A549 (cell line): ENCODE data around the gene OTOG. TPM values are rescaled to one million over a fixed set of nuclear protein-coding genes. Genes with fewer than 3 reads are reported as not detected.

Source experiments
- ATAC-seq, 2 experiments: fragments of 200-7000 bp in 1 of 2; fragments of >200 bp in 1 of 2; cut with Nextera tagmentation in 1 of 2; cut with Tn5 transposase in 1 of 2; 3 replicates each; pipeline versions ENCODE4 v1.8.0 to v1.9.1; 2018 to 2020; ENCODE audit warnings: mild to moderate bottlenecking in 1 of 2, moderate library complexity in 1 of 2
- CTCF ChIA-PET: fragments of 300-600 bp; sonication (Branson Sonifier 250); formaldehyde crosslinking; extraction: SDS; loops from one replicate; lab custom pipeline; 2021; ENCODE audit warnings: antibody characterized with exemption, inconsistent platforms; lab: Yijun Ruan, JAX
- POLR2A ChIA-PET: fragments of 350-600 bp; formaldehyde crosslinking; extraction: SDS; loops from one replicate; lab custom pipeline; 2021; ENCODE audit warnings: antibody characterized with exemption, inconsistent platforms; lab: Yijun Ruan, JAX
- DNase-seq, 2 experiments: peaks; one replicate each; pipeline versions ENCODE4 v3.0.0 to v3.0.0-alpha.2; 2011 to 2016; ENCODE audit warnings: low read depth in 1 of 2, low spot score in 1 of 2
- FAIRE-seq: peaks from 2 replicates; lab custom pipeline; 2011; peaks lifted over from hg19 to GRCh38; lab: Jason Lieb, UNC
- H3K27ac ChIP-seq, 2 experiments: fragments of >200 bp; sonication (Bioruptor Twin); formaldehyde crosslinking; 3 replicates each; pipeline ENCODE4 v1.5.1; 2016 to 2017
- H3K4me1 ChIP-seq: fragments of >200 bp; sonication (Bioruptor Twin); formaldehyde crosslinking; 3 replicates; pipeline ENCODE4 v1.6.1; 2016
- H3K4me2 ChIP-seq: fragments of >200 bp; sonication (Bioruptor Twin); formaldehyde crosslinking; 3 replicates; pipeline ENCODE4 v1.6.1; 2016
- H3K4me3 ChIP-seq: fragments of >200 bp; sonication (Bioruptor Twin); formaldehyde crosslinking; 3 replicates; pipeline ENCODE4 v1.5.1; 2016
- H3K9me3 ChIP-seq: fragments of >200 bp; sonication (Bioruptor Twin); formaldehyde crosslinking; 3 replicates; pipeline ENCODE4 v1.6.1; 2016
- ATOH8 ChIP-seq: fragments of 250-450 bp; sonication (Bioruptor Pico); IDR thresholded peaks from 2 replicates; pipeline ENCODE4 v1.5.0; 2020; ENCODE audit warnings: low read depth, mild to moderate bottlenecking, moderate library complexity
- BCL3 ChIP-seq: fragments of >200 bp; sonication (Bioruptor Twin); formaldehyde crosslinking; IDR thresholded peaks from 3 replicates; pipeline ENCODE4 v1.6.1; 2016
- BHLHE40 ChIP-seq: IDR thresholded peaks from 2 replicates; pipeline ENCODE4 v1.6.1; 2012; ENCODE audit warnings: low read depth, low read length, inconsistent platforms
- CEBPB ChIP-seq, 2 experiments: fragments of >200 bp in 1 of 2; sonication (Bioruptor Twin) in 1 of 2; formaldehyde crosslinking in 1 of 2; IDR thresholded peaks; 2 replicates each; pipeline ENCODE4 v1.6.1; 2012 to 2016
- CHD4 ChIP-seq: fragments of 200-600 bp; sonication (generic); IDR thresholded peaks from 2 replicates; pipeline ENCODE4 v1.6.1; 2016; ENCODE audit warnings: antibody characterized with exemption, mild to moderate bottlenecking, borderline replicate concordance
- EHF ChIP-seq: fragments of 250-450 bp; sonication (Bioruptor Pico); IDR thresholded peaks from 2 replicates; pipeline ENCODE4 v1.5.0; 2020; ENCODE audit warnings: mild to moderate bottlenecking
- EHMT2 ChIP-seq: fragments of 200-600 bp; sonication (generic); IDR thresholded peaks from 2 replicates; pipeline ENCODE4 v1.6.1; 2016; ENCODE audit warnings: antibody characterized with exemption, low read depth, mild to moderate bottlenecking, moderate library complexity
- FOSL2 ChIP-seq, 2 experiments: fragments of 450-650 bp in 1 of 2; fragments of >200 bp in 1 of 2; sonication (Bioruptor Twin) in 1 of 2; formaldehyde crosslinking; IDR thresholded peaks; 2 replicates each; pipeline versions ENCODE4 v1.5.0 to v1.6.1; 2016 to 2020; ENCODE audit warnings: mild to moderate bottlenecking in 1 of 2, moderate library complexity in 1 of 2
- FOXS1 ChIP-seq: fragments of 250-450 bp; sonication (Bioruptor Pico); IDR thresholded peaks from 2 replicates; pipeline ENCODE4 v1.5.0; 2020; ENCODE audit warnings: mild to moderate bottlenecking, moderate library complexity
- HES2 ChIP-seq: fragments of >200 bp; sonication (Bioruptor Twin); formaldehyde crosslinking; IDR thresholded peaks from 2 replicates; pipeline ENCODE4 v1.6.1; 2016
- HMGXB4 ChIP-seq: fragments of 250-450 bp; sonication (Bioruptor Pico); IDR thresholded peaks from 2 replicates; pipeline ENCODE4 v1.5.0; 2021; ENCODE audit warnings: mild to moderate bottlenecking, moderate library complexity, borderline replicate concordance
- HOXA7 ChIP-seq: fragments of 250-450 bp; sonication (Bioruptor Pico); IDR thresholded peaks from 2 replicates; pipeline ENCODE4 v1.5.0; 2020; ENCODE audit warnings: mild to moderate bottlenecking, moderate library complexity
- HOXB5 ChIP-seq: fragments of 250-450 bp; sonication (Bioruptor Pico); IDR thresholded peaks from 2 replicates; pipeline ENCODE4 v1.5.0; 2020; ENCODE audit warnings: mild to moderate bottlenecking, moderate library complexity
- JUN ChIP-seq, 2 experiments: fragments of >200 bp; sonication (Bioruptor Twin); formaldehyde crosslinking; IDR thresholded peaks; 2 replicates in 1 of 2; 3 replicates in 1 of 2; pipeline ENCODE4 v1.6.1; 2016 to 2017
- MAZ ChIP-seq: fragments of 150-350 bp; IDR thresholded peaks from 2 replicates; pipeline ENCODE4 v1.6.1; 2014; ENCODE audit warnings: antibody characterized with exemption, low read depth, low read length, borderline replicate concordance
- NFE2L2 ChIP-seq: fragments of 150-350 bp; conservative IDR thresholded peaks from 2 replicates; pipeline ENCODE4 v1.6.1; 2014; ENCODE audit warnings: low read length
- NR3C1 ChIP-seq: fragments of >200 bp; sonication (Bioruptor Twin); formaldehyde crosslinking; IDR thresholded peaks from 3 replicates; pipeline ENCODE4 v1.6.1; 2017
- PBX3 ChIP-seq: IDR thresholded peaks from 2 replicates; pipeline ENCODE4 v1.6.1; 2012
- PHF8 ChIP-seq: fragments of 200-600 bp; sonication (generic); IDR thresholded peaks from 2 replicates; pipeline ENCODE4 v1.6.1; 2016; ENCODE audit warnings: low read depth, mild to moderate bottlenecking, antibody characterized with exemption, moderate library complexity, borderline replicate concordance
- POLR2A ChIP-seq: IDR thresholded peaks from 2 replicates; pipeline ENCODE4 v1.6.1; 2012; ENCODE audit warnings: mild to moderate bottlenecking, low read length
- RAD21 ChIP-seq, 2 experiments: fragments of >200 bp in 1 of 2; sonication (Bioruptor Twin) in 1 of 2; formaldehyde crosslinking in 1 of 2; IDR thresholded peaks in 1 of 2; conservative IDR thresholded peaks in 1 of 2; 2 replicates in 1 of 2; 3 replicates in 1 of 2; pipeline ENCODE4 v1.6.1; 2012 to 2018; ENCODE audit warnings: inconsistent platforms in 1 of 2
- RARB ChIP-seq: fragments of 250-450 bp; sonication (Bioruptor Pico); IDR thresholded peaks from 2 replicates; pipeline ENCODE4 v1.8.0; 2021; ENCODE audit warnings: mild to moderate bottlenecking, moderate library complexity
- RCOR1 ChIP-seq: fragments of 150-350 bp; IDR thresholded peaks from 2 replicates; pipeline ENCODE4 v1.6.1; 2014; ENCODE audit warnings: antibody characterized with exemption, low read length, low read depth
- SMC3 ChIP-seq: fragments of >200 bp; sonication (Bioruptor Twin); formaldehyde crosslinking; IDR thresholded peaks from 3 replicates; pipeline ENCODE4 v1.6.1; 2018; ENCODE audit warnings: inconsistent platforms
- TP53 ChIP-seq: fragments of 250-450 bp; sonication (Bioruptor Pico); IDR thresholded peaks from 2 replicates; pipeline ENCODE4 v1.5.0; 2021; ENCODE audit warnings: mild to moderate bottlenecking, moderate library complexity
- ZFP36 ChIP-seq: fragments of 450-650 bp; IDR thresholded peaks from 2 replicates; pipeline ENCODE4 v1.6.1; 2014; ENCODE audit warnings: borderline replicate concordance; ENCODE audit not compliant: partially characterized antibody
- ZSCAN20 ChIP-seq: fragments of 250-450 bp; sonication (Bioruptor Pico); IDR thresholded peaks from 2 replicates; pipeline ENCODE4 v1.8.0; 2022; ENCODE audit warnings: mild to moderate bottlenecking, moderate library complexity
- WGBS: methylation state at CpG from one replicate; pipeline ENCODE4 v1.1.6; 2017; ENCODE audit errors: missing lambda C conversion rate; 5-methylcytosine and 5-hydroxymethylcytosine counted together
- polyA plus RNA-seq, 4 experiments: library from polyadenylated mRNA; depleted of rRNA in 3 of 4; stranded (reverse); fragments of >200 nt; fragmentation: RNase III in 1 of 4; extraction: RNeasy Plus Mini Kit Qiagen cat#74134 plus additional on column Dnase treatment in 1 of 4; gene quantifications; 2 replicates in 3 of 4; 3 replicates in 1 of 4; pipeline ENCODE4 v1.2.3, GENCODE V29; 2011 to 2017

OTOG gene
- polyA plus RNA-seq, 2 of the 4 experiments (the other 2 are of a cell fraction) = not detected

- no peak overlapping the region for H3K27ac ChIP-seq
- H3K4me2 ChIP-seq = no peak overlapping the region
- DNase-seq (no peak), FAIRE-seq (no peak), ATAC-seq (peak in 1 of 2 experiments; percentile 43; a peak in 2 of 6 replicates)
- ChIA-PET POLR2A (no interaction called here), CTCF (interaction anchor here (0.8 to 45.8 kb wide), 4 partner anchors 23 to 114 kb away, joined by 3 to 1119 read pairs (median 142); partner anchors contain the start of gene KCNJ11)
- H3K4me1 ChIP-seq = no peaks in the 10 kb centered on the region
- TF ChIP-seq POLR2A (no peak), NR3C1 (no peak), PHF8 (no peak), RCOR1 (no peak), PBX3 (no peak), EHMT2 (no peak), FOSL2 (IDR thresholded peaks at IDR 0.05) (no peak), FOSL2 (CRISPR knock-in tag; IDR thresholded peaks at IDR 0.05) (no peak), CEBPB (IDR thresholded peaks at IDR 0.05) (no peak), JUN (IDR thresholded peaks at IDR 0.05) (no peak), FOXS1 (no peak), HOXB5 (CRISPR knock-in tag) (no peak), RAD21 (conservative IDR thresholded peaks at IDR 0.05 in 1 of 2, IDR thresholded peaks at IDR 0.05 in 1 of 2) (no peak), BCL3 (no peak), ATOH8 (no peak), CHD4 (no peak), HOXA7 (CRISPR knock-in tag) (no peak), SMC3 (no peak), TP53 (CRISPR knock-in tag) (no peak), BHLHE40 (no peak)
- WGBS = 62% methylated on average over 5 of the region's 5 CpGs
- no peaks in the 10 kb centered on the region for H3K9me3 ChIP-seq
- H3K4me3 ChIP-seq = no peak overlapping the region
Observed at GRCh38 chr11:17498475-17498874, 48.6 kb upstream of the OTOG start.

- H3K27ac ChIP-seq = no peak overlapping the region
- ChIA-PET POLR2A (no interaction called here), CTCF (interaction anchor here (1.1 to 45.8 kb wide), 3 partner anchors 9 to 116 kb away, joined by 4 to 1119 read pairs (median 281); partner anchors contain the start of gene KCNJ11)
- no peak overlapping the region for H3K4me3 ChIP-seq
- ATAC-seq (no peak), DNase-seq (no peak), FAIRE-seq (no peak)
- 67% methylated on average over 10 of the region's 12 CpGs for WGBS
- no peak overlapping the region for H3K4me2 ChIP-seq
- TF ChIP-seq BCL3 (no peak), RARB (CRISPR knock-in tag) (no peak), RAD21 (conservative IDR thresholded peaks at IDR 0.05 in 1 of 2, IDR thresholded peaks at IDR 0.05 in 1 of 2) (no peak), TP53 (CRISPR knock-in tag) (no peak), NFE2L2 (no peak), HMGXB4 (CRISPR knock-in tag) (no peak), ZSCAN20 (no peak), MAZ (no peak), FOSL2 (IDR thresholded peaks at IDR 0.05) (no peak), FOSL2 (CRISPR knock-in tag; IDR thresholded peaks at IDR 0.05) (no peak), ATOH8 (no peak), EHMT2 (no peak), HES2 (no peak), EHF (CRISPR knock-in tag) (no peak), FOXS1 (no peak), ZFP36 (no peak), CEBPB (IDR thresholded peaks at IDR 0.05) (no peak)
- H3K4me1 ChIP-seq = no peaks in the 10 kb centered on the region
- no peaks in the 10 kb centered on the region for H3K9me3 ChIP-seq
Observed at GRCh38 chr11:17500673-17501072, 46.4 kb upstream of the OTOG start.
